WTC11 (cell line): ENCODE measurements around the gene ZNF665. TPM values are rescaled to one million over a fixed set of nuclear protein-coding genes. Genes with fewer than 3 reads are reported as not detected.

Experiments used
- ATAC-seq: fragments of 200-7000 bp; cut with Tn5 transposase; 2 replicates; pipeline ENCODE4 v1.10.0; 2021; ENCODE audit warnings: mild to moderate bottlenecking, moderate library complexity
- CTCF ChIA-PET: fragments of 300-600 bp; sonication (Branson Sonifier 250); formaldehyde crosslinking; loops from one replicate; lab custom pipeline; 2021; ENCODE audit warnings: antibody characterized with exemption; lab: Charles Lee
- POLR2A ChIA-PET: fragments of 350-600 bp; sonication (Branson Sonifier 250); formaldehyde crosslinking; loops from one replicate; lab custom pipeline; 2021; ENCODE audit warnings: antibody characterized with exemption; lab: Charles Lee
- DNase-seq: peaks from one replicate; pipeline ENCODE4 v3.0.0; 2021; ENCODE audit warnings: low spot score
- H3K27ac Mint-ChIP-seq: 2 replicates; pipeline ENCODE4 v1.8.0; 2021; ENCODE audit warnings: mixed read lengths
- H3K27me3 Mint-ChIP-seq: 2 replicates; pipeline ENCODE4 v1.8.0; 2021; ENCODE audit warnings: low read depth, mild to moderate bottlenecking, moderate library complexity, mixed read lengths
- H3K36me3 Mint-ChIP-seq: 2 replicates; pipeline ENCODE4 v1.8.0; 2021; ENCODE audit warnings: mixed read lengths
- H3K4me1 Mint-ChIP-seq: 2 replicates; pipeline ENCODE4 v1.8.0; 2022; ENCODE audit warnings: mixed read lengths
- H3K4me3 Mint-ChIP-seq: 2 replicates; pipeline ENCODE4 v1.8.0; 2021; ENCODE audit warnings: mild to moderate bottlenecking, moderate library complexity, mixed read lengths
- H3K9me3 Mint-ChIP-seq: 2 replicates; pipeline ENCODE4 v1.8.0; 2021; ENCODE audit warnings: mixed read lengths
- AFF4 ChIP-seq: sonication (generic); formaldehyde crosslinking; IDR thresholded peaks from 2 replicates; pipeline ENCODE4 v1.8.1; 2023; ENCODE audit warnings: mild to moderate bottlenecking, missing genetic modification reagents, borderline replicate concordance
- E2F1 ChIP-seq: sonication (generic); formaldehyde crosslinking; IDR thresholded peaks from 2 replicates; pipeline ENCODE4 v1.8.0; 2022; ENCODE audit warnings: mild to moderate bottlenecking, missing genetic modification reagents
- E2F5 ChIP-seq: sonication (generic); formaldehyde crosslinking; IDR thresholded peaks from 2 replicates; pipeline ENCODE4 v1.8.1; 2022; ENCODE audit warnings: mild to moderate bottlenecking, moderate library complexity, missing genetic modification reagents
- FOXP1 ChIP-seq: sonication (generic); formaldehyde crosslinking; IDR thresholded peaks from 2 replicates; pipeline ENCODE4 v1.8.0; 2022; ENCODE audit warnings: missing genetic modification reagents, mild to moderate bottlenecking, moderate library complexity, borderline replicate concordance
- GRHL2 ChIP-seq: fragments of 250-450 bp; sonication (Bioruptor Pico); IDR thresholded peaks from 2 replicates; pipeline ENCODE4 v1.8.0; 2022; ENCODE audit warnings: mild to moderate bottlenecking, moderate library complexity; ENCODE audit not compliant: insufficient replicate concordance, severe bottlenecking
- GTF2I ChIP-seq: fragments of 250-450 bp; sonication (Bioruptor Pico); conservative IDR thresholded peaks from 2 replicates; pipeline ENCODE4 v1.4.0; 2021; ENCODE audit warnings: mild to moderate bottlenecking
- HMGA2 ChIP-seq: fragments of 250-450 bp; sonication (Bioruptor Pico); IDR thresholded peaks from 2 replicates; pipeline ENCODE4 v1.4.0; 2021; ENCODE audit warnings: mild to moderate bottlenecking, moderate library complexity
- JUN ChIP-seq: sonication (generic); formaldehyde crosslinking; IDR thresholded peaks from 2 replicates; pipeline ENCODE4 v1.8.0; 2023; ENCODE audit warnings: mild to moderate bottlenecking, missing genetic modification reagents
- KAT7 ChIP-seq: sonication (generic); formaldehyde crosslinking; IDR thresholded peaks from 2 replicates; pipeline ENCODE4 v1.8.1; 2023; ENCODE audit warnings: missing genetic modification reagents, mild to moderate bottlenecking, borderline replicate concordance
- NFATC4 ChIP-seq: fragments of 250-450 bp; sonication (Bioruptor Pico); IDR thresholded peaks from 2 replicates; pipeline ENCODE4 v1.9.0; 2021; ENCODE audit warnings: mild to moderate bottlenecking
- OVOL2 ChIP-seq: fragments of 250-450 bp; sonication (Bioruptor Pico); IDR thresholded peaks from 2 replicates; pipeline ENCODE4 v1.9.0; 2021; ENCODE audit warnings: mild to moderate bottlenecking, borderline replicate concordance
- PREB ChIP-seq: sonication (generic); formaldehyde crosslinking; IDR thresholded peaks from 2 replicates; pipeline ENCODE4 v1.8.1; 2022; ENCODE audit warnings: mild to moderate bottlenecking, missing genetic modification reagents, moderate library complexity, borderline replicate concordance
- RELA ChIP-seq: sonication (generic); formaldehyde crosslinking; IDR thresholded peaks from 2 replicates; pipeline ENCODE4 v1.8.1; 2022; ENCODE audit warnings: missing genetic modification reagents, mild to moderate bottlenecking, borderline replicate concordance
- SMAD4 ChIP-seq: sonication (generic); formaldehyde crosslinking; IDR thresholded peaks from 2 replicates; pipeline ENCODE4 v1.8.0; 2022; ENCODE audit warnings: mild to moderate bottlenecking, missing genetic modification reagents
- USF2 ChIP-seq: sonication (generic); formaldehyde crosslinking; IDR thresholded peaks from 2 replicates; pipeline ENCODE4 v1.8.1; 2023; ENCODE audit warnings: mild to moderate bottlenecking, missing genetic modification reagents, moderate library complexity
- ZNF121 ChIP-seq: sonication (generic); formaldehyde crosslinking; IDR thresholded peaks from 2 replicates; pipeline ENCODE4 v1.8.0; 2023; ENCODE audit warnings: missing genetic modification reagents
- ZNF232 ChIP-seq: sonication (generic); formaldehyde crosslinking; IDR thresholded peaks from 2 replicates; pipeline ENCODE4 v1.8.0; 2022; ENCODE audit warnings: mild to moderate bottlenecking, missing genetic modification reagents
- ZNF425 ChIP-seq: fragments of 250-450 bp; sonication (Bioruptor Pico); conservative IDR thresholded peaks from 2 replicates; pipeline ENCODE4 v1.9.0; 2021; ENCODE audit warnings: mild to moderate bottlenecking
- total RNA-seq: library from RNA; stranded (reverse); gene quantifications from 3 replicates; pipeline ENCODE4 v1.2.3, GENCODE V29; 2021
- TF ChIP-seq, protein P1 (sequence below): sonication (generic); formaldehyde crosslinking; IDR thresholded peaks from 2 replicates; pipeline ENCODE4 v1.8.1; 2022; ENCODE audit warnings: low read depth, missing genetic modification reagents, borderline replicate concordance
- TF ChIP-seq, protein P2 (sequence below): sonication (generic); formaldehyde crosslinking; IDR thresholded peaks from 2 replicates; pipeline ENCODE4 v1.8.1; 2023; ENCODE audit warnings: mild to moderate bottlenecking, missing genetic modification reagents

The ZNF665 gene
- total RNA-seq, 1 experiment from 2014 or later: 7.5 TPM

DNA sequence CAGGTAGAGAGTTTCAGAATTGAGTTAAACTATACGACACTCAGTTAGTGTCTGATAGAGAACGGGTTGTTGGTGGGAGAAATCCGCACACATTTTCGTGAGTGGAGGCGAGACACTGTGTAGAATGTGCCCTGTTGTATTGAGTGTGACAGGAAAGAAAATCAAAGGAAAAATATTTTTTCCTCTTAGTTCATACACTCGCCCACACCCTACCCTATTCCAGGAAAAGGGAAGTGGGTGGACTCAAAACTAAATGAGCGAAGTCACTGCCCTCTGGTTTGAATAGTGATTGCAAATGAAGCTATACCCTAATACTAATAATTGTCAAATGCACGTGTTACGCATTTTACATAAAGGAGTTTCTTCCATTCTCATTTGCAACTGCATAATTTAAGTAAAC is 36.3 kb downstream of the ZNF665 start:
- Mint-ChIP-seq H3K4me1 (peaks cover 11% of the 10 kb centered on the region), H3K9me3 (peaks cover 14% of the 10 kb centered on the region), H3K4me3 (peak overlapping the region; percentile 79; the same call in 1 of the 2 replicates), H3K27ac (no peak overlapping the region), H3K27me3 (peaks cover 4% of the 10 kb centered on the region; the same call in 1 of the 2 replicates), H3K36me3 (peaks cover 23% of the 10 kb centered on the region)
- ATAC-seq (no peak), DNase-seq (no peak)
- TF ChIP-seq HMGA2 (CRISPR knock-in tag) (no peak), JUN (CRISPR knock-in tag) (no peak), GRHL2 (CRISPR knock-in tag) (no peak), SMAD4 (no peak), ZNF121 (CRISPR knock-in tag) (no peak), AFF4 (no peak), FOXP1 (CRISPR knock-in tag) (no peak), KAT7 (no peak), NFATC4 (CRISPR knock-in tag) (no peak), ZNF232 (CRISPR knock-in tag) (no peak), GTF2I (no peak), E2F1 (no peak), OVOL2 (CRISPR knock-in tag) (no peak), RELA (no peak)
- TF ChIP-seq, protein P1, sequence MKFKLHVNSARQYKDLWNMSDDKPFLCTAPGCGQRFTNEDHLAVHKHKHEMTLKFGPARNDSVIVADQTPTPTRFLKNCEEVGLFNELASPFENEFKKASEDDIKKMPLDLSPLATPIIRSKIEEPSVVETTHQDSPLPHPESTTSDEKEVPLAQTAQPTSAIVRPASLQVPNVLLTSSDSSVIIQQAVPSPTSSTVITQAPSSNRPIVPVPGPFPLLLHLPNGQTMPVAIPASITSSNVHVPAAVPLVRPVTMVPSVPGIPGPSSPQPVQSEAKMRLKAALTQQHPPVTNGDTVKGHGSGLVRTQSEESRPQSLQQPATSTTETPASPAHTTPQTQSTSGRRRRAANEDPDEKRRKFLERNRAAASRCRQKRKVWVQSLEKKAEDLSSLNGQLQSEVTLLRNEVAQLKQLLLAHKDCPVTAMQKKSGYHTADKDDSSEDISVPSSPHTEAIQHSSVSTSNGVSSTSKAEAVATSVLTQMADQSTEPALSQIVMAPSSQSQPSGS (CRISPR knock-in tag): no peak
- TF ChIP-seq, protein P2, sequence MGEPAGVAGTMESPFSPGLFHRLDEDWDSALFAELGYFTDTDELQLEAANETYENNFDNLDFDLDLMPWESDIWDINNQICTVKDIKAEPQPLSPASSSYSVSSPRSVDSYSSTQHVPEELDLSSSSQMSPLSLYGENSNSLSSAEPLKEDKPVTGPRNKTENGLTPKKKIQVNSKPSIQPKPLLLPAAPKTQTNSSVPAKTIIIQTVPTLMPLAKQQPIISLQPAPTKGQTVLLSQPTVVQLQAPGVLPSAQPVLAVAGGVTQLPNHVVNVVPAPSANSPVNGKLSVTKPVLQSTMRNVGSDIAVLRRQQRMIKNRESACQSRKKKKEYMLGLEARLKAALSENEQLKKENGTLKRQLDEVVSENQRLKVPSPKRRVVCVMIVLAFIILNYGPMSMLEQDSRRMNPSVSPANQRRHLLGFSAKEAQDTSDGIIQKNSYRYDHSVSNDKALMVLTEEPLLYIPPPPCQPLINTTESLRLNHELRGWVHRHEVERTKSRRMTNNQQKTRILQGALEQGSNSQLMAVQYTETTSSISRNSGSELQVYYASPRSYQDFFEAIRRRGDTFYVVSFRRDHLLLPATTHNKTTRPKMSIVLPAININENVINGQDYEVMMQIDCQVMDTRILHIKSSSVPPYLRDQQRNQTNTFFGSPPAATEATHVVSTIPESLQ: no peak
- ChIA-PET POLR2A (no interaction called here), CTCF (interaction anchor here (3.2 kb wide), 1 partner anchor 80 kb away, joined by 23 read pairs; no protein-coding TSS in a partner anchor)

DNA sequence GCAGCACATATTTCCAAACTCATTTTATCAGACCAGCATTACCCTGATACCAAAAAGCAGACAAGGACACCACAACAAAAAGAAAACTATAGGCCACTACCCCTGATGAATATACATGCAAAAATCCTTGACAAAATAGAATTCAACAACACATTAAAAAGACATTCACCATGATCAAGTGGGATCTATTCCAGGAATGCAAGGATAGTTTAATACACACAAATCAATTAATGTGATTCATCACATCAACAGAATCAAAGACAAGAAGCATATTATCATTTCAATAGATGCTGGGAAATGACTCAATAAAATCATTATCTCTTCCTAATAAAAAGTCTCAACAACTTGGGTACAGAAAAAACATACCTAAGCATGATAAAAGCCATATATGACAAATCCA is 45.5 kb downstream of the ZNF665 start:
- DNase-seq (no peak), ATAC-seq (no peak)
- Mint-ChIP-seq H3K4me3 (no peak overlapping the region), H3K9me3 (peaks cover 54% of the 10 kb centered on the region), H3K27ac (no peak overlapping the region), H3K36me3 (peaks cover 85% of the 10 kb centered on the region), H3K27me3 (no peaks in the 10 kb centered on the region), H3K4me1 (no peaks in the 10 kb centered on the region)
- ChIA-PET POLR2A (no interaction called here), CTCF (interaction anchor here (1.1 to 1.5 kb wide), 1 partner anchor 71 kb away, joined by 3 to 6 read pairs; no protein-coding TSS in a partner anchor)
- no peak for TF ChIP-seq PREB (CRISPR knock-in tag)
- TF ChIP-seq USF2 (CRISPR knock-in tag): no peak
- TF ChIP-seq E2F5 (CRISPR knock-in tag): no peak
- no peak for TF ChIP-seq ZNF425 (CRISPR knock-in tag)
